ENCODE results near the gene CLEC16A. TPM values are rescaled to one million over a fixed set of nuclear protein-coding genes. Genes with fewer than 3 reads are reported as not detected.

Gene CLEC16A
- total and polyA plus RNA-seq, 9 of the 15 experiments (the other 6 are each of a cell fraction or from before 2014, with no cell fraction given) = 1.00 to 22.3 (median 10.0) TPM

DNA sequence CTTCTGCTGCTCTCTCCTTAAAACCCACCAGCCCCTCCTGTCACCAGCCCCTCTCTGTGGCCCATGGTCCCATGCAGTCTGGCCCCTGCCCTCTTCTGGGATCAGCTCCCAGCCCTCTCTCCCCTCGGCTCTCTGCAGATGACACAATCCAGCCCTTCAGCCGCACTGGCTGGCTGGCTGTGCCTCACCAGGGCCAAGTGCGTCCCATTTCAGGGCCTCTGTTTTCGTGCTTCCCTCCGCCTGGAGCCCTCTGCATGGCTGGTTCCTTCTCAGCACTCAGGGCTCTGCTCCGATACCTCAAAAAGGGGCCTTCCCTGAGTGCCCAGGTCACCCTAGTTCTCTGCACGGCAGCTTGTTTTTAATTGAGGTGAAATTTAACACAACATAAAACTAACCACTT is 187.3 kb downstream of the CLEC16A start:
- no peak for DNase-seq (ENCODE audit: extremely low read depth in 1 of 4, low spot score in 3 of 4)
- CTCF ChIA-PET (ENCODE audit: low intra/inter-chr PET ratio) = no interaction called here
- Histone ChIP-seq H3K9me3 (replicated peaks; ENCODE audit: control insufficient read depth, insufficient read depth, low read depth, low read length) (no peaks in the 10 kb centered on the region), H3K4me1 (replicated peaks in 1 of 2; ENCODE audit: control insufficient read depth in 2 of 2, insufficient read depth in 2 of 2, low read length in 2 of 2) (peaks cover 46 to 67% of the 10 kb centered on the region in 2 experiments), H3K9ac (ENCODE audit: insufficient read depth in 1 of 2, low read depth in 2 of 2, low read length in 2 of 2) (peak overlapping the region in 1 of 2 experiments; percentile 77; a peak in 2 of 4 replicates), H3K27ac (ENCODE audit: extremely low read depth, low read depth, low read length) (no peak overlapping the region), H3K27me3 (ENCODE audit: control insufficient read depth in 2 of 2, insufficient read depth in 2 of 2, low read length in 2 of 2) (no peaks in the 10 kb centered on the region), H3K4me3 (no peak overlapping the region), H3K36me3 (ENCODE audit: control insufficient read depth, insufficient read depth, low read length) (peaks cover 17% of the 10 kb centered on the region; the same call in 1 of the 3 replicates), H3K79me2 (ENCODE audit: control insufficient read depth, insufficient read depth, low read length) (no peaks in the 10 kb centered on the region), H3K9me1 (ENCODE audit: control insufficient read depth, insufficient read depth, low read length) (no peaks in the 10 kb centered on the region), H4K20me1 (replicated peaks; ENCODE audit: control insufficient read depth, insufficient read depth, low read length) (no peaks in the 10 kb centered on the region), H2AFZ (ENCODE audit: low read depth, low read length) (no peak overlapping the region), H3K4me2 (ENCODE audit: insufficient read depth, low read length) (no peak overlapping the region)
- POLR2A ChIA-PET = interaction anchor here (0.7 kb wide), 1 partner anchor 120 kb away, joined by 3 read pairs; no protein-coding TSS in a partner anchor
- ATAC-seq = no peak
- WGBS (ENCODE audit: insufficient coverage, low coverage, missing lambda C conversion rate) = 86% methylated on average over 7 of the region's 7 CpGs
- in situ Hi-C loops (cut with MboI) (no loop called here), intact Hi-C loops (cut with micrococcal nuclease) (loop anchor here (10.0 kb wide), 1 partner anchor 123 kb away; the partner anchor contains the start of gene SOCS1)
- no peak for FAIRE-seq
- TF ChIP-seq FIP1L1 (IDR thresholded peaks at IDR 0.05; ENCODE audit: low read depth, low read length, poor library complexity, severe bottlenecking) (no peak), MBD2 (IDR thresholded peaks at IDR 0.05; ENCODE audit: borderline replicate concordance, low read depth) (no peak), NFXL1 (CRISPR knock-in tag; IDR thresholded peaks at IDR 0.05) (no peak), TEAD1 (CRISPR knock-in tag; IDR thresholded peaks at IDR 0.05) (no peak), JUNB (CRISPR knock-in tag; conservative IDR thresholded peaks at IDR 0.05) (no peak), MYNN (IDR thresholded peaks at IDR 0.05) (no peak), MYNN (CRISPR knock-in tag; IDR thresholded peaks at IDR 0.05) (no peak), PHB (CRISPR knock-in tag; IDR thresholded peaks at IDR 0.05) (no peak), ATF7 (IDR thresholded peaks at IDR 0.05) (no peak), POLR3G (IDR thresholded peaks at IDR 0.05; ENCODE audit: extremely low read depth, insufficient read length, insufficient replicate concordance) (no peak), PRPF4 (IDR thresholded peaks at IDR 0.05; ENCODE audit: insufficient read depth, low read depth, low read length, poor library complexity, severe bottlenecking) (no peak), C11orf30 (IDR thresholded peaks at IDR 0.05; ENCODE audit: low read depth) (no peak), SAFB2 (IDR thresholded peaks at IDR 0.05; ENCODE audit: borderline replicate concordance, low read depth, low read length, severe bottlenecking) (no peak)
- TF ChIP-seq, protein P1, sequence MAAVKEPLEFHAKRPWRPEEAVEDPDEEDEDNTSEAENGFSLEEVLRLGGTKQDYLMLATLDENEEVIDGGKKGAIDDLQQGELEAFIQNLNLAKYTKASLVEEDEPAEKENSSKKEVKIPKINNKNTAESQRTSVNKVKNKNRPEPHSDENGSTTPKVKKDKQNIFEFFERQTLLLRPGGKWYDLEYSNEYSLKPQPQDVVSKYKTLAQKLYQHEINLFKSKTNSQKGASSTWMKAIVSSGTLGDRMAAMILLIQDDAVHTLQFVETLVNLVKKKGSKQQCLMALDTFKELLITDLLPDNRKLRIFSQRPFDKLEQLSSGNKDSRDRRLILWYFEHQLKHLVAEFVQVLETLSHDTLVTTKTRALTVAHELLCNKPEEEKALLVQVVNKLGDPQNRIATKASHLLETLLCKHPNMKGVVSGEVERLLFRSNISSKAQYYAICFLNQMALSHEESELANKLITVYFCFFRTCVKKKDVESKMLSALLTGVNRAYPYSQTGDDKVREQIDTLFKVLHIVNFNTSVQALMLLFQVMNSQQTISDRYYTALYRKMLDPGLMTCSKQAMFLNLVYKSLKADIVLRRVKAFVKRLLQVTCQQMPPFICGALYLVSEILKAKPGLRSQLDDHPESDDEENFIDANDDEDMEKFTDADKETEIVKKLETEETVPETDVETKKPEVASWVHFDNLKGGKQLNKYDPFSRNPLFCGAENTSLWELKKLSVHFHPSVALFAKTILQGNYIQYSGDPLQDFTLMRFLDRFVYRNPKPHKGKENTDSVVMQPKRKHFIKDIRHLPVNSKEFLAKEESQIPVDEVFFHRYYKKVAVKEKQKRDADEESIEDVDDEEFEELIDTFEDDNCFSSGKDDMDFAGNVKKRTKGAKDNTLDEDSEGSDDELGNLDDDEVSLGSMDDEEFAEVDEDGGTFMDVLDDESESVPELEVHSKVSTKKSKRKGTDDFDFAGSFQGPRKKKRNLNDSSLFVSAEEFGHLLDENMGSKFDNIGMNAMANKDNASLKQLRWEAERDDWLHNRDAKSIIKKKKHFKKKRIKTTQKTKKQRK (IDR thresholded peaks at IDR 0.05; ENCODE audit: borderline replicate concordance, low read depth, low read length) = no peak
- TF ChIP-seq, protein P2, sequence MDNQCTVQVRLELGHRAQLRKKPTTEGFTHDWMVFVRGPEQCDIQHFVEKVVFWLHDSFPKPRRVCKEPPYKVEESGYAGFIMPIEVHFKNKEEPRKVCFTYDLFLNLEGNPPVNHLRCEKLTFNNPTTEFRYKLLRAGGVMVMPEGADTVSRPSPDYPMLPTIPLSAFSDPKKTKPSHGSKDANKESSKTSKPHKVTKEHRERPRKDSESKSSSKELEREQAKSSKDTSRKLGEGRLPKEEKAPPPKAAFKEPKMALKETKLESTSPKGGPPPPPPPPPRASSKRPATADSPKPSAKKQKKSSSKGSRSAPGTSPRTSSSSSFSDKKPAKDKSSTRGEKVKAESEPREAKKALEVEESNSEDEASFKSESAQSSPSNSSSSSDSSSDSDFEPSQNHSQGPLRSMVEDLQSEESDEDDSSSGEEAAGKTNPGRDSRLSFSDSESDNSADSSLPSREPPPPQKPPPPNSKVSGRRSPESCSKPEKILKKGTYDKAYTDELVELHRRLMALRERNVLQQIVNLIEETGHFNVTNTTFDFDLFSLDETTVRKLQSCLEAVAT (IDR thresholded peaks at IDR 0.05) = no peak
- BruUV-seq (replicated peaks) = no TSS peak

Data from K562 (cell line).